Fibroblast of mammary gland (primary cell): ENCODE measurements around the gene CDSN.

Source experiments
- DNase-seq: peaks from one replicate; pipeline ENCODE4 v3.0.0-alpha.2; 2010; ENCODE audit warnings: low read depth
- H3K4me3 ChIP-seq: 2 replicates; pipeline ENCODE4 v1.5.1; 2011; ENCODE audit warnings: low read depth, mild to moderate bottlenecking, low read length, moderate library complexity; ENCODE audit not compliant: control insufficient read depth
- TF ChIP-seq, protein P1 (sequence below): conservative IDR thresholded peaks from 2 replicates; pipeline ENCODE4 v1.5.1; 2011; ENCODE audit warnings: low read depth, low read length, inconsistent platforms; ENCODE audit not compliant: control insufficient read depth, insufficient read depth

CDSN gene

DNA sequence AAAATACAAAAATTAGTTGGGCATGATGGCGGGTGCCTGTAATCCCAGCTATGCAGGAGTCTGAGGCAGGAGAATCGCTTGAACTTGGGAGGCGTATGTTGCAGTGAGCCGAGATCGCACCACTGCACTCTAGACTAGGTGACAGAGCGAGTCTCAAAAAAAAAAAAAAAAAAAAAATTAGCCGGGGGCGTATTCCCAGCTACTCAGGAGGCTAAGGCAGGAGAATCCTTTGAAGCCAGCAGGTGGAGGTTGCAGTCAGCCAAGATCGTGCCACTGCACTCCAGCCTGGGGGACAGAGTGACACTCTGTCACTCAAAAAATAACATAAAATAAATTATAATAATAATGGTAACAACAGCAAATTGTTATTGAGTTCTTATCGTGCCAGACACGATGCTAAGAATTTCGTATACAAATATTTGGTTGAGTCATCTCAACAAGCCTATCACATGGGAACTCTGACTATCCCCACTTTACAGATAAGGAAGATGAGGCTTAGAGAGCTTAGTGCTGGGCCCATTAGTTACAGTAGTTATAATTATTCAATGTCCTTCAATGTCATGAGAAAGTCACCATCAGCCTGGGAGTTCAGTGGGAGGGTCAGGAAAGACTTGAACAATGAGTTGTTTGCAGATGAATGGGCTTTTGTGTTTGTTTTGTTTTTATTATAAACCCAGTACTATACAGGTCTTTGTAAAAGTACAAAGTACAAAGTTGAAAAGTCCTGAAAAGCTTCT is 27.3 kb downstream of the CDSN start:
- no peak overlapping the region for H3K4me3 ChIP-seq
- DNase-seq: no peak
- TF ChIP-seq, protein P1, sequence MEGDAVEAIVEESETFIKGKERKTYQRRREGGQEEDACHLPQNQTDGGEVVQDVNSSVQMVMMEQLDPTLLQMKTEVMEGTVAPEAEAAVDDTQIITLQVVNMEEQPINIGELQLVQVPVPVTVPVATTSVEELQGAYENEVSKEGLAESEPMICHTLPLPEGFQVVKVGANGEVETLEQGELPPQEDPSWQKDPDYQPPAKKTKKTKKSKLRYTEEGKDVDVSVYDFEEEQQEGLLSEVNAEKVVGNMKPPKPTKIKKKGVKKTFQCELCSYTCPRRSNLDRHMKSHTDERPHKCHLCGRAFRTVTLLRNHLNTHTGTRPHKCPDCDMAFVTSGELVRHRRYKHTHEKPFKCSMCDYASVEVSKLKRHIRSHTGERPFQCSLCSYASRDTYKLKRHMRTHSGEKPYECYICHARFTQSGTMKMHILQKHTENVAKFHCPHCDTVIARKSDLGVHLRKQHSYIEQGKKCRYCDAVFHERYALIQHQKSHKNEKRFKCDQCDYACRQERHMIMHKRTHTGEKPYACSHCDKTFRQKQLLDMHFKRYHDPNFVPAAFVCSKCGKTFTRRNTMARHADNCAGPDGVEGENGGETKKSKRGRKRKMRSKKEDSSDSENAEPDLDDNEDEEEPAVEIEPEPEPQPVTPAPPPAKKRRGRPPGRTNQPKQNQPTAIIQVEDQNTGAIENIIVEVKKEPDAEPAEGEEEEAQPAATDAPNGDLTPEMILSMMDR: no peak

DNA sequence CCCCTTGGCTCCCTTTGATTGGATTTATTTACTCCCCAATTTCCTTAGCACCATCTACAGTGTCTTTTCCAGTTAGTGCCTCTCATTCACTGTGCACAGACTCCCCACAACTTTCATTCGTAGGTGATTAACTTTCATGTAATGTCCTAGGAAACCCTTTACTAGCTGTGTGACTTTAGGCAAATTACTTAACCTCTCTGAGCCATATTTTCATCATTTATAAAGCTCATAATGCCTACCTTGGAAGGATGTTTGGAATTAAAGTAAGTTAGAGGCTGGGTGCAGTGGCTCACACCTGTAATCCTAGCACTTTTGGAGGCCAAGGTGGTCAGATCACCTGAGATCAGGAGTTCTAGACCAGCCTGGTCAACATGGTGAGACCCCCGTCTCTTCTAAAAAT is 28.0 kb downstream of the CDSN start:
- no peak overlapping the region for H3K4me3 ChIP-seq
- TF ChIP-seq, protein P1: no peak

DNA sequence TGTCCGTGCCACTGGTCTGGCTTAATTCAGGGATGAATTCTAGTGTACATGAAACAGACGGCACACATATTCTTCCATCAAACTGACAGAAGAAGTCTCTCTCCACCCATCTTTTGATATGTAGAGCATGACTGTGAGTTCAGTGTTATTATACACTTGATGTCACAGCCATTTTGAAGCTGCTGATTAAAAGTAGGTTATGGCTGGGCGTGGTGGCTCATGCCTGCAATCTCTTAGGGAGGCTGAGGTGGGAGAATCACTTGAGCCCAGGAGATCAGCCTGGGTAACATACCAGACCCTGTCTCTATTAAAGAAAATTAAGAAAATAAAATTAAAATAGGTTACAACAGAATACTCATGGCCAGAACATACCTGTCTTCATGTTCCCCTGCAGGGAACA is 28.6 kb downstream of the CDSN start:
- DNase-seq: no peak
- TF ChIP-seq, protein P1: no peak
- H3K4me3 ChIP-seq: no peak overlapping the region

More for the DNA sequence above, 28.0 kb downstream of the CDSN start:
- no peak for DNase-seq

DNA sequence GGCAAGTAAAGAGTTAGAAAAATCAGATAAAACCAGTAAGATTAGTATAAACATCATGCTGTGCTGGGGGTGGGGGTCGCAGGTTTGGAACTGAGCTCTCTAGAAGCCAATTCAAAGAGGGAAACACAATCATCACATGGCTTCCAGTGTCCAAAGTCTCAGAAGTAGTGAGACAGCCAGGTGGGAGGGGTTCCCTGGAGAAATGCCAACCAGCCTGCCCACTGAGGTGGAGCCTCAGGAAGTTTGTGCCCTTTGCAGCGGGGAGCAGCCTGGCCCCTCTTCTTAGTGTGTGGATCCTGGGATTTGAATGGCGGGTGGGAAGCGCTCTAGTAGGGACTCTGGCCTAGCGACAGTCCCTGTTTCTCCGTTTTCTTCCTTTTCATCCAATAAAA is 29.3 kb downstream of the CDSN start:
- TF ChIP-seq, protein P1: no peak
- no peak for DNase-seq
- H3K4me3 ChIP-seq: no peak overlapping the region

DNA sequence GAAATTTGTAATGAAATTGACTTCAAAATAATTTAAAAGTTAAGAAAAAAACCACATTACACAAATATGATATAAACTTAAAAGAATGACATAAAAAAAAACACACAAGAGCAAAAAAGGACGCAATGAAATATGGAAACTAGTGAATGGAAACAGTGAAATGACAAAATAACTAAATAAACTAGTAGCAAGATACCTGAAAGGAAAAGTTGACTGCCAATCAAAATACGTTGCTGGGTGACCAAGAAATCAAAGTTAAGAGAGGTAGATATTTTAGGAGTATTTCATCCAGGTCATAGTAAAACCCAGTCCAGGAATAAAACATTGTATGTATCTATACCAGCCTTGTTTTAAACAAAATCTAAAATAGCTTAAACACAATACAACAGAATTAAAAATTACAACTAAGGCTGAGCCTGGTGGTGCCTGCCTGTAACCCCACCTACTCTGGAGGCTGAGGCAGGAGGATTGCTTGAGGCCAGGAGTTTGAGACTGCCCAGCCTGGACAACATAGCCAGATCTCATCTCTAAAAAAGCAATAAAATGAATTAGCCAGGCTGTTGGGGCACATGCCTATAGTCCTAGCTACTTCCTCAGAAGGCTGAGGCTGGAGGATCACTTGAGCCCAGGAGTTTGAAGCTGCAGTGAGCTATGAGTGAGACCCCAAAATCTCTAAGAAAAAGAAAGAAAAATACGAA is 29.8 kb downstream of the CDSN start:
- H3K4me3 ChIP-seq: no peak overlapping the region
- no peak for DNase-seq
- TF ChIP-seq, protein P1: no peak

DNA sequence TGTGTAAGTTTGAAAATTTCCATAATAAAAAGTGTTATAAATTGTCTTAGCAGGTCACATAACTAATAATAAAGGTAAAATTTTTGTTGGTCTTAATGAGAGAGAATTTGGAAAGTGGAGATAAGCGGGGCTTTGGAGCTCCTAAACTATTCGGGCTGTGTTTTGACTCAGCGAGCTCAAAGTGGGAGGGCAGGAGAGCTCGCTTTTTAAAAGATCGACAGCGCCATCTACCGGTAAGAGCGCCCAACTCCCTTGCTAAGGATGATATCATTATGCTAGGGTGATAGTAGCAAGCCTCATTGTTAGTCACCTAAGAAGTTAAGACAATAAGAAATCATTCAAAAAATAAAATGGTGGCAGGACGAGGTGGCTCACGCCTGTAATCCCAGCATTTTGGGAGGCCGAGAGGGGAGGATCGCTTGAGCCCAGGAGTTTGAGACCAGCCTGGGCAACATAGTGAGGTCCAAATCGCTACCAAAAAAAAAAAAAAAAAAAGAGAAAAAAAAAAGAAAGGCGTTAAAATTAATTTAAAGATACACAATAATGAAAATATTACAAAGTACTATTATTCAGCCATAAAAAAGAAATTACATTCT is 32.7 kb downstream of the CDSN start:
- H3K4me3 ChIP-seq: no peak overlapping the region
- TF ChIP-seq, protein P1: peak; percentile 70
- peak; percentile 88 for DNase-seq
